Activated CD8-positive, alpha-beta memory T cell treated with anti-CD3 and anti-CD28 coated beads for 24 hours (primary cell): Measurements from ENCODE around the gene MEOX1.

Experiments used
- DNase-seq: peaks from one replicate; pipeline ENCODE4 v3.0.0-alpha.2; 2020

The MEOX1 gene

DNA sequence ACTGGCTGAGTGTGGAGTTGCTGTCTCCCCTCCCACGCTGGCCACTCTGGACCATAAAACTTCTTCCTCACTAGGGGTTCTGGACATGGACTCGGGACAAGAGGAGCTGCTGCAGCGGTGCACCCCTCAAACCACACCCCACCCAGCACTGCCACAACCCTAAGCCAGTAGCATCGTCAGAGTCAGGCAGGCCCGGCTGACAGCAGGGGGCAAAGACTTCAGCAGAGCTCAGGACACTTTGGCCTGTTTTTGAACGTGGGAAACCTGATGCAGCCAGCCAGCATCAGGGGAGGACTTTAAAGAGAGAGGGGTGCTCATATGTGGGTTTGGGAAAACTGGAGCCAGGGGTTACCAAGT, 9.6 kb downstream of the MEOX1 start:
- DNase-seq, result no peak

DNA sequence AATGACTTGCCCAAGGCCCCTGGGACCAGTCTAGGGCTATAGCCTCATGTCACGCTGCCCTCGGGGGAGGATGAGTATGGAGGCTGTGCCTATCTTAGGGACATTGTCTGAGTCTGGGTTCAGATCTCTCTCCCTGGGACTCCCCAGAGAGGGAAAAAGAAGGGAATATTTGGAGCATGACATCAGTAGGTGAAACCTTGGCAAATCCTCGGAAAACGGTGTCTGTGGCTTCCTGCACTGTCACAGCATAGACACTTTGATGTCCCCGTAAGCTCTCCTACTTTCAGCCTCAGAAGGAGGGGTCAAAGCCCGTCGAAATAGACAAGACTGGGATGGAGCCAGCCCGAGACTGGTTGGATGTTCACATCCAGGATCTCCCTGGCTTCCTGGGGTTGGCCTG, 11.3 kb downstream of the MEOX1 start:
- no peak for DNase-seq

DNA sequence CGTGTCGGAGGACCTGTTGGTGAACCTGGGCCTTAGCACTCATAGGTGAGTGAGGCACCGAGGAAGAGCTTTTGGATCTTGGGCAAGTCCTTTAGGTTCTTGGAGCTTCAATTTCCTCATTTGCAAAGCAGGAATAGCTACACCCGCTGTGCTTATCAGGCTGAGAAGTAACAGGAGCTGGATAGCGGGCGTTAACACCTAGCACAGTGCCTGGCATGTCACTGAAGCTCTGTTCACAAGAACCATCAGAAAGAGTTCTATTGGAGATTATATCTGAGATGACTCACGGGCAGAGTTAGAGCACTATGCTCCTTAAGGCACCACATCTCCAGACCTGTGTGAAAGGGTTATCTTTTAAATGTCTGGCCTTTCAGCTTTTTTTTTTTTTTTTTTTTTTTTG, 12.8 kb downstream of the MEOX1 start:
- DNase-seq, result no peak

DNA sequence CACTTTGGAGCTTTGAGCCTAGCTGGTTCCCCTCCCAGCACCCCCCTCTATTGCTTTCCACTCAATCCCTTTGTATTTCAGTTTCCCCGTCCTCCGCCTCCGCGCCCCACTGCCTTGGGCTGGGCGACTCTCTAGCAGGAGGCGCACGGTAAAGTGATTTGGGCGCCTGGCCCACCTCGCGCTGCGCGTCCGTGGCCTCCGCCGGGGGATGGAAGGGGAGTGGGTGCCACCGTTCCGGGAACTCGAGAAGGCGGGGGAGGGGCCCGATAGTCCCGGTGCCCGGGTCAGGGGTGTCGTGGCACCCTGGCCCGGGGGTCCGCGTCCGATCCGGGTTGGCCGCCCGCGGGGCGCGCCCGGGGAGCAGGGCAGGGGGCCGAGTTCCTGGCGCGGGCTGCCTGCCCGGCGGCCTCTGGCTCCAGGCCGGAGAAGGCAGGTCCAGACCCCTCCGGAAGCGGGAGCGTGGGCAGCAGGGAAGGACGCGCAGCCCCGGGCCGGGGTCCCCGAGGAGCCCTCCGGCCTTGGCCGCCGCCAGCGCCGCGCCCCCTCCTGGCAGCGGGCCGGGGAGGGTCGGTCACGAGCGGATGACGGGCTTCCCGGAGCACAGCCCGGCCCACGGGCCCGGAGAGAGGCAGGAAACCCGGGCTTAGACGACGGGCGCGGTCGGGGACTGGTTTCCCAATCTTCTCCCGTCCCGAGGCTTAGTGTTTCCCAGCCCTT, 15.8 kb downstream of the MEOX1 start:
- DNase-seq, result no peak

DNA sequence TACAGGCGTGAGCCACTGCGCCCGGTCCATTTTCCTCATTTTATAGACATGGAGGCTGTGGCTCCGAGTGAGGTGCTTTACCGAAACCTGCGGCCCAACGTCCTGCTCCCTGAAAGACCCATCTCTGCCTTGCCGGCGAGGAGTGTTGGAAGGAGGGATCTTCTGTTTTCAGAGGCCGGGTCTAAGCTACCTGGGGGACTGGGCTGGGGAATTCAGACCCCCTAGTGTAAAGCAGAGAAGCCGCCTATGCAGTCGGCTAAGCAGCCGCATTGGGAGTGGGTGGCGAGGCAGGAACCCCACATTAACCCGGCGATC, 16.3 kb downstream of the MEOX1 start:
- DNase-seq, result no peak

DNA sequence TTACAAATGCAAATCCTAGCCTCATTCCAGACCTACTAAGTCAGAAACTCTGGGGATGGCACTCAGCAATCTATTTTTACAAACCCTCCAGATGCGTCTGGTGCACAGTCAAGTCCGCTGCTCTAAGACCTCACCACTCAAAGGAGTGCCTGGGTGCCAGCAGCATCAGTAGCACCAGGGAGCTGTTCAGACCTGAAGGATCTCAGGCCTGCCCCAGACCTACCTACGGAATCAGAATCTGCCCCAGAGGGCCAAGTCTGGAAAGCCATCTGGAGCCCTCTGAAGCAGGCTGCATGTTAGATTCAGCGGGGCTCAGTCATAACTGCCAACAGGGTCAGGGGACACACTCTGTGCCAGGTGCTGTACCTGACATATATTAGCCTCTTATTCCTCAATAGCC, 17.6 kb downstream of the MEOX1 start:
- DNase-seq, result no peak

DNA sequence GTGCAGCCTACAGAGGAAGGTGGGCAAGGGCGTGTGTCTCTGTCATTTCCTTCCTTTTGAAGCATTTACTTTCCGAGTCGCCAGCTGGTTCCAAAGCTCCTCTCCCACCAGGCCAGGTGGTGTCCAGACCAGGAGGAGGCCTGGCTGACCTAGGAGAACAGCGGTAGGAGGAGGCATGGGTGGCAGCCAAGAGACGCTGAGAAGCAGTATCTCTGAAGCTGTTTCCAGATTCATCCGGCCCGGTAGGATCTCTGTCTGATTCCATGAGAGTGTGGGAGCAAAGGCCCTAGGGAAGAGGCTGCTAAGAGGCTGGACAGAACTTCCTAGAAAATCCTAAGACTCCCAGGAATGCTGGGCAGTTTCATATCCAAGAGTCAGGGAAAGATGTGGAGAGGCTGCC, 20.3 kb downstream of the MEOX1 start:
- no peak for DNase-seq

DNA sequence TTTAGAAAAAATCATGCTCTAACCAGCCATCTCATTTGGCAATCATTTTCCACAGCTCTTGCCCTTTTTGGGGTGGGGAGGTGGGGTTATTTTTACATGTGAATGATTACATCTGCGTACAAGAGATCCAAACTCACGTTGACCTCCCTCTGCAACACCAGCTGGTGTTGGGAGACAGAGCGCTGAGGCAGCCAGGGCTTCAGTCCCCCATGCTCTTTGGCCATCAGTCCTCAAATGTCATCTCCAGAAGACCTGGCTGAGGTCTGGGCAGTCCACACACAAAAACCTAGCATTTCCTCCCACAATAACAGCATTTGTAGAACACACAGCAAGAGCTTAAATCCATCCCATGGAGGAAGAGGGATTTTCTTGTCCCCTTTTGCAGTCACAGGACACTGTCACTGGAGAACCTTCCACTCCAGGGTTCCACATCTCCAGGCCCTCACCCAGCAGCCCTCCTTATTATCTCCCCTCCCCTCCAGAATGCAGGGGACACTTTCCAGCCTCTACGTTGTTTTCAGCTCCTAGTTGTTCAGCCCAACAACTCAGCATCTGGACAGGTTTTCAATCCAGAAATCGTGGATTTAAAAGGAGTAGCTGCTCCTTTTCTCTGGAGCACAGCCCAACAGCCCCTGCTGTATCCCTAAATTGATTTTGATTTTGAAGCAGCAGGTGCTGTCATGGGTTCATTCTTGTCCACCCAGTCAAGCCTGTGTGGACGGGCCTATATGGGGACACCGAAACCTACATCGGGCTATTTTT, 21.1 kb downstream of the MEOX1 start:
- no peak for DNase-seq

DNA sequence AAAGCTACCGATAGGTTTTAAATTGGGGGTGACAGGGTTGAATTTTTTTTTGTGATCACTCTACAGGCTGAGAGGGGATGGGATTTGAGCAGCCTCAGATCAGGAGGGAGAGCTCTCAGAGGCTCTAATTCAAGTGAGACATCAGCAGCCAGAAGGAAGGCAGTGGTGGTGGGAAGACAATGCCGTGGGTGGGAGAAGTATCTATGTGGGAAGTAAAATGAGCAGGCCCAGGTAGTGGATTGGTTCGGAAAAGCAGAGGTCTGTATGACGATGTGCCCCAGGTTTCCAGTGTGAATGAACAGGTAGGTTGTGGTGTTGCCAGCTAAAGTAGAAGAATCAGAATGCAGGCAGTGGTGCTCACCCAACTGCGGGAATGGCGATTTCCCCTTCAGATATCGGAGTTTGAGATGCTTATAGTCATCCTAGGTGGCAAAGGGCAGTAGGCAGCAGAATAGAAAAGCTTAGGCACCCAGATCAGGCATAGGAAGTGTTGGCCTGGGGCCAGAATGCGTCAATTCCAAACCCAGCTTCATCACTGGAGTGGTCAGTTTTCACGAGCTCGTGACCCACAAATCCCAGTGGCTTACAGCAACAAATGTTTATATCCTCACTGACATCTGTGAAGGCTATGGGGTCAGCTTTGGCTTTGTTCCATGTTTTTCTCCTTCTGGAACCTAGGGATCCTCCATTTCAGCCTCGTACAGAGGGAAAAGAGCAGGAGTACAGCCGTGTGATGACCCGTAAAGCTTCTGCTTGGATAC, 24.0 kb downstream of the MEOX1 start:
- no peak for DNase-seq

DNA sequence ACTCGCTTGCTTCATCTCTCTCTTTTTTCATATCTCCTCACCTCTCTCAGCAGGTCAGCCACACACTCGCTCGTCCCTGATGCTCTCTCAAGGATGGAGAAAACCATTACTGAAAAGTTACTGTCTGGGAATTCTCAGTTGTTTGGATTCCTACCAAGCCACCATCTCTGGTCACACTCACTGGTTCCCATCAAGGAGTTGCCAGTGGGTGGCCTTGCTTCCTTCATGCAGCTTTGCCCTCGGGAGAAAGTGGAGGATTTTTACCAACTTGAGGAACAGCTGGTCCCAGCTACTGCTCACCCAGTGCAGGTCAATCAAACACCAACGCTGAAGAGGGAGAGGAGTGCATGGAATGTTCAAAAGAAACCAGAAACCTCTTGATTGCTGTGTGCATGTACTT, 25.3 kb downstream of the MEOX1 start:
- no peak for DNase-seq

DNA sequence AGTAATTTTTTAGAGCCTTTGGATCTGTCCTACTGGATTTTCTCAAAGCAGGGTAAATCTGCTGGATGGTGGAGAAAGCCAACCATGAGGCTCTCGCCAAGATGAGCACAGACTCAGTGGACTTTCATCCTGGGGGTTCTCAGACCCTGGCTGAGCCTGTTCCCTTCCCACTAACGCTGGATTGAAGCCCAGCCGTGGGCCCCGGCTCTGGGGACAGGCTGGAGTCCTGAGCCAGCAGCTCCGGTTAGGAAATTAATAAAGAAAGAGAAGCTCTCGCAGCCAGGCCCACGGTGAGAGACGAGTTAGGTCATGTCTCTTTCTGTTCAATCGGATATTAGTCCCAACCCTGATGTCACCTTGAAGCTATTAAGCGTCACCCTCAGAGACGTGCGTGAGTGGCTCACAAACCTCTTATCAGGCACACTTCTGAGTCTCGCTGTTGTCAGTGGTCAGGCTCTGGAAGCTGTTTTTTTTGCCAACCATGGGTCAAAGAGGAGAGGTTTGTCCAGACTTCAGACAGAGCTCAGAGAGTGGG, 27.1 kb downstream of the MEOX1 start:
- no peak for DNase-seq

DNA sequence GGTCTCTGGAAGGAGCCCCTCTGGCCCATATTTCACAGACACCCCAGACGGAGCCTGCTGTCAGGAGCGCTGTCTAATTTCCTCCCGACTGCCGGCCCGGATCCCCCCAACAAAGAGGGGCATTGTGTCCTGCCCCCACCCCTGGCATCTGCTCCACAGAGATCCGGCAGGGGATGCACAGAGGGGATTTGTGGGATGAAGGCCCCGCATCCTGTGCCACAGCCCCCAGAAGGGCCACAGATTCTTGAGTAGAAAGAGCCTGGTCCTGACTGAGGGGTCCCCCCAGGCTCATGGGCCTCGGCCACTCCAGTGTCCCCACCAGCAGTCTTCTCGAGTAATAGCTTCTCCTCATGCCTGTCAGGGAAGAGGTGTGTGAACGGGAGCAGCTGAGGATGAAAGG, 29.5 kb downstream of the MEOX1 start:
- DNase-seq, result no peak

DNA sequence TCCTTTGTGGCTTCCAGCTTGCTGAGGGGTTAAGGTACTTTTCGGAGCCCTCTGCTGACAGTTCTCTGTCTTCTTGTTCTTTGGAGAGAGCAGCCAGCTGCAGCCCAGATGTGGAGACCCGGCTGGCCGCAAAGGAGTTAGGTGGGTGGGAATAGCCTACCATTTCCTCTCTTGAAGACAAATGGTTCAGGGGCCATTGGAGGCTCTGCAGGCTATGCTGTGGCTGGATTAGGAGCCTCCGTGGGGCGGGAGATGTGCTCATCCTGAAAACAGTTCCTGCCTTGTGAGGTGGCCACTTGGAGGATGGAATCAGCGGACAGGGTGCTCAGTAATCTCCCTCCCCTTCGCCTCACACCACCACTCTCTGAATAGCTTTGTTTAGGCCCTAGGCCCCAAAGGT, 30.3 kb downstream of the MEOX1 start:
- no peak for DNase-seq

DNA sequence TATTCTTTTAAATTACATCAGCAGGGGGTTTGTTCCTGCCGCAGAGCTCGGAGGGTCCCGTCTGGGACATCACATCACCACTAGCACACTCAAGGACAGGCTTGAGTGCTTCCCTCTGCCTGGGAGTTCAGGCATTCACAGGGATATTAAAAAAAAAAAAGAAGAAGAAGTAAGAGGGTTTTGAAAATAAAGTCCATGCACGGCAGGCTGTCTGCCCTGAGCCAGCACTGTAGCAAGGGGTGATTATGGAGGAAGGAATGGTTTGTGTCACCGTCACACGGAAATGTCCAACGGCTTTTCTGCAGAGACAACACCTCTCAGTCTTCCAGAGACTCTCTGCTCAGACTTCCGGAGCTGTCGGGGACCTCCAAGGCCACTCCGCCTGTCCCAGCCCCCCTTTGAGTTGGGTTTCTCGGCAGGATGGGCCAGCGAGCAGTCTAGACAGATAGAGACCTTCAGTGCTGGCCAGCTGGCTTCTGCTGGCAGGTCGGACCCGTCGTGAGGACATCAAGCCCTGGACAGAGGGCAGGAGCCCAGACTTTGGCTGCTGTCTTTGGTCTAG, 33.6 kb downstream of the MEOX1 start:
- no peak for DNase-seq

DNA sequence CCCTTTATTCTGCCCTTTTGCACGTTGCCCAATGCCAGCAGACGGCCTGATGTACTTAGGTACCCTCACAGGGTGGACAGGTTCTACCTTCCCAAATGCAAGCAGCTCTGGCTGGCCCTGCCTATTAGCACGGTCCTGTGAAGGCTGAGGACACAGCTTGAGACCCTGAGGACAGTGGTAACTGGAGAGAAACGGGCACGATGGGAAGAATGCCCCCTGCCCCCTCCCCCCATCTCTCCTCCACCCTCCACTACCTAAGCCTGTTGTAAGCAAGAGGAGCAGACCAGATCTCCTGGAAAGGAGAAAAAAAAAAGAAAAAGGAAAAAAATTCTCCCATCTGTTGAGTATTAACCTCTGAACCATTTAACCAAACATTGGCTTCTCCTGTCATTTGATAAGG, 34.1 kb downstream of the MEOX1 start:
- no peak for DNase-seq

DNA sequence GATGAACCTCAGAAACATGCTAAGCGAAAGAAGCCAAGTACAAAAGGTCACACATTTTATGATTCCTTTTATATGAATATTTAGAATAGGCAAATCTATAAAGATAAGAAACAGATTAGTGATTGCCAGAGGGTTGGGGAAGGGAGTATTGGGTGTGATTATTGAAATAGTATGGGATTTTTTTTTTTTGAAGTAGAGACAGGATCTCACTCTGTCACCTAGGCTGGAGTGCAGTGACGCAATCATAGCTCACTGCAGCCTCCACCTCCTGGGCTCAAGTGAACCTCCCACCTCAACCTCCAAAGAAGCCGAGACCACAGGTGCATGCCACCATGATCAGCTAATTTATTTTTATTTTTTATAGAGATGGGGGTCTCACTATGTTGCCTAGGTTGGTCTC, 35.7 kb downstream of the MEOX1 start:
- no peak for DNase-seq

DNA sequence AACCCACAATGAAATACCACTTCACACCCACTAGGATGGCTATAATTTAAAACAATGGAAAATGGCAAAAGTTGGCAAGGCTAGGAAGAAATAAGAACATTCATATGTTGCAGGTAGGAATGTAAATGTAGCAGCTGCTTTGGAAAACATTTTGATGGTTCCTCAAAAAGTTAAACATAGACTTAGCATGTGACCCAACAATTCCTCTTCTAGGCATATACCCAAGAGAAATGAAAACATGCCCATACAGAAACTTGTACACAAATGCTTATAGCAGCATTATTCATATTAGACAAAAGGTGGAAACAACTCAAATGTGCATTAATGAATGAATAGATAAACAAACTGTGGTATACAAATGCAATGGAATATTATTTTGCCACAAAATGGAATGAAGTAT, 36.1 kb downstream of the MEOX1 start:
- DNase-seq, result no peak

DNA sequence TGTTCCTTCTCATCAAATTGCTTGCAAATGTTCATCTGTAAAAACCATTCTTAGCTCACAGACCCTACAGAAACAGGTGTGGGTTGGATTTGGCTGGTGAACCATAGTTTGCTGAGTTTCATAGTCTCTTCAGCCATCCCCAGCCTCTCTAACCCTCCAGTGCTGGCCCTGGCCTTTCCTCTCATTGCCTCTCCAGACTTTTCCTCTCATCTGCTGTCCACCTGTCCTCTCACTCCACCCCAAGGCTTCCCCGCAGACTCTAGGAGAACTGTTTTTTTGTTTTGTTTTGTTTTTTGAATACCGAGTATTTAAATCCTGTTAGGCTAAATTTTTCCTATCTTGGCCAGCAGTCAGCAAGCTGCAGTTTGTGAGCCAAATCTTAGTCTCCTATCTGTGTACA, 41.1 kb downstream of the MEOX1 start:
- DNase-seq, result no peak

DNA sequence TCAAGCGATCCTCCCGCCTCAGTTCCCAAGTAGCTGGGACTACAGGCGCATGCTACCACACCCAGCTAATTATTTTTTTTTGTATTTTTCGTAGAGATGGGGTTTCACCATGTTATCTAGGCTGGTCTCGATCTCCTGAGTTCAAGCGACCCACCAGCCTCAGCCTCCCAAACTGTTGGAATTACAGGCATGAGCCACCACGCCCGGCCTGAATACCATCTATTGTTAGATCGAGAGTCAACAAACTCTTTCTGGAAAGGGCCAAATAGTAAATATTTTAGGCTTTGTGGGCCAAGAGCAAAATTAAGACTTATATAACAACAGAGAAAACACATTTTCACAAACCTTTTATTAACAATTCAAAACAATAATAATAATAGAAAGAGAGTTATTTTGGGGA, 41.6 kb downstream of the MEOX1 start:
- no peak for DNase-seq

DNA sequence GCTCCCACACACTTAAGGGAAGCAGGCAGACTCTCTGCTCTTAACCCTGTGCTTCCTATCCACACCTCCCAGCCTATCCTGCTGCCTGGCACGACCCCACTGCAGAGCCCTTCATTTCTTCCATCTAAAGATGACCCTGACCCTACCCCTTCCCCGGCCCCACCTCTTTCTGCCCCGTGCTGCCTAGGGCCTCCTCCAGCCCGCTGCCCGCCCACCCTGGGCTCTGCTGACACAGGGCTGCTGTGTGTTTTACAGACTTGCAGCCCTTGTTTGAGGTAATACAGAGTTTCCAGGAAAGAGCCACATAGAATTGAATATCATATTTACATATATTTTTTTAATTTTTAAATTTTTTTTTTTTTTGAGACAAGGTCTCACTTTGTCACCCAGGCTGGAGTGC, 42.0 kb downstream of the MEOX1 start:
- no peak for DNase-seq

DNA sequence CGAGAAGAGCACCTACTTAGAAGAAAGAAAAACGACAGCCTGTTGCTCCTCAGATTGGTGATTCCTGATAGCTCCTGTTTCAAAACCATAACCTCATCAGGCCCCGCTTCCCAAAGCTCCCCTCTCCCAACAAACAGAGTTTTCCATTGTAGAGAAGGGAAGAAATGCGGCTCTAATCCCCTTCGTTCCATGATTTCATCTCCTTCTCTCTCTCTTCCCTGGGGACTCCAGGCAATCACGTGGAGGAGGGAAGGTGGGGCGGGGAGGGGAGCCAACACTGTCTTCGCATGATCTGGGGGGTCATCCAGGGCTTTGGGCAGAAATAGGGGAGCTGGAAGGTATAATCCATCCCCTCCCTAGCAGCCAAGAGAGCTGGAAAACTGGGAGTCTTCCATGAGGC, 43.4 kb downstream of the MEOX1 start:
- no peak for DNase-seq

DNA sequence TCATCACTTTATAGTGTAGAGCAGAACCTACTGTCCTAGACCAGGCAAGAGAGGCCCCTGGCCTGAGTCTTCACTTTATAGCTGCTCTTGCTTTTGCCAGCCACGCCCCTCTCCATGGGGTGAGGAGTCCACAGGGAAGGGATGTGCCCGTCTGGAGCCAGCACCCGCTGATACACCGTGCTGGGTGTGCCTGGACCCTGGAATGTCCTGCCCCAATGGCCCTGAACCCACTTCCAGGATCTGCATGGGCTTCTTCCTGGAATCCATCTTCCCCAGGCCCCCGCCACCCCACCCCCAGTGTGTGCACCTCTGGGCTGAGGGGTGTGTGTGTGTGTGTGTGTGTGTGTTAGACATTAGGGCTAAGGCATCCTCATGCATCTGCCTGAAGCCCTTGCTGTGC, 44.9 kb downstream of the MEOX1 start:
- DNase-seq, result no peak

DNA sequence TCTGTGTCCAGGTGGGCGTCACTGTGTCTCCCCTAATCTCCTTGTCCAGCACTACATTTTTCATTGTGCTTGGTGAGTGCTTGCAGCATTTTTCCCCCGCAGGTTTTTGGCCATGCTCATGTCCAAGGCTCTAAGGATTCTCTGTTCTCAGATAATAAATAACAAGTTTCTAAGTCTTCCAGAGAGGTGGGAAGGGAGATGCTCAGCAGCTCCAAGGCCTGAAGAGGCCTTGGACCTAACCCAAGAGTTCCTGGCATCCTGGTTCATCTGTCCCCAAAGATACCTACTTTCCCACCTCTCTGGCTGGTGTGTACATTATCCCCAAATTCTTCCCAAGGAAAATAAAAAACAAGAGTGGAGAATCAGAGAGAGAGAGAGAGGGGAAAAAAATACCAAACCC, 45.3 kb downstream of the MEOX1 start:
- no peak for DNase-seq

DNA sequence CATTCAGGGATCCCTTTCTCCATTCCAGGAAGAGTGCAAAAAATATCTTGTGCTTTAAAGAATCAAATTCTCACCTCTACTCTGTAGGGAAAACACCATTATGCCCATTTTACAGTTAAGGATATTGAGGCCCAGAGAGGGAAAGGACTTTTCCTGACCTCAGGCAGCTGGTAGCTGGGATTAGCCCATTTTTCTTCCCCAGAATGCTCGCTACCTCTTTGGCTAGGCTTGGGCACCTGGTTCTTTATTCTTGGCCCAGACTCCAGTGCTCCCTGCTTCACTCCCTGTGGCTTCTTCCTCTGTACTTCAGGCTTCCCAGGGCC, 45.7 kb downstream of the MEOX1 start:
- no peak for DNase-seq
